ENCODE data around the gene CPD. TPM values are rescaled to one million over a fixed set of nuclear protein-coding genes. Genes with fewer than 3 reads are reported as not detected.

The CPD gene
- total RNA-seq (10 to 100 TPM; 48.8 to 58.5 TPM), polyA plus RNA-seq (1 to 10 TPM; 4.1 to 6.5 TPM)
- long read RNA-seq, donor 1, partial matches to known transcripts, result 17 of 21 reads
- long read RNA-seq, donor 1, other reads (novel, unspliced or antisense), result 4 of 21 reads
- long read RNA-seq, donor 2, full-length matches to known transcripts, result 9 of 27 reads
- long read RNA-seq, donor 2, partial matches to known transcripts, result 8 of 27 reads
- long read RNA-seq, donor 2, other reads (novel, unspliced or antisense), result 10 of 27 reads

DNA sequence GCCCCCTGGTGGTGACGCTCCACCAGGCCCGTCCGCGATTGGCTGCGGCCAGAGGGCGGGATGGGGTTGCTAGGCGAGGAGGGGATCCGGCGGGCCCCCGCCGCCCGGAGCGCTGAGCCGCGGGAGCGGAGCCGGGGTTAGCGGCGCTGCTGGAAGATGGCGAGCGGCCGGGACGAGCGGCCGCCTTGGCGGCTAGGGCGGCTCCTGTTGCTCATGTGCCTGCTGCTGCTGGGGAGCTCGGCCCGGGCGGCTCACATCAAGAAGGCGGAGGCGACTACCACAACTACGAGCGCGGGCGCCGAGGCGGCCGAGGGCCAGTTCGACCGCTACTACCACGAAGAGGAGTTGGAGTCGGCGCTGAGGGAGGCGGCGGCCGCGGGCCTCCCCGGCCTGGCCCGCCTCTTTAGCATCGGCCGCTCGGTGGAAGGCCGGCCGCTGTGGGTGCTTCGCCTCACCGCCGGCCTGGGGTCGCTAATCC is at the start of gene CPD:
Gene CPD, plus strand, starts transcription at position 103 of the 478 bp plus-strand sequence. Its CDS starts 54 bp downstream, at position 157.
- peak; percentile 99 for ATAC-seq (ENCODE audit: low FRiP score)
- no peaks in the 10 kb centered on the region for H3K9me3 ChIP-seq (ENCODE audit: control insufficient read depth, low read length)
- H3K4me1 ChIP-seq (ENCODE audit: control insufficient read depth in 1 of 2, insufficient read depth in 2 of 2, low read length in 2 of 2), result peaks cover 0 to 2% of the 10 kb centered on the region in 2 donors
- peak within 1 kb of the TSS in 1 of 2 donors; percentile 66 for H3K27ac ChIP-seq (ENCODE audit: low read depth in 1 of 2, low read length in 2 of 2)
- intact Hi-C loops (cut with DNase I), result loop anchor here in 1 of 2 donors (10.0 kb wide), 1 partner anchor 84 kb away; the partner anchor contains the start of gene BLMH
- no peaks in the 10 kb centered on the region for H3K27me3 ChIP-seq (ENCODE audit: control insufficient read depth in 1 of 2, insufficient read depth in 2 of 2, low read length in 1 of 2)
- DNase-seq, result peak; percentile 97 to 99
- H3K36me3 ChIP-seq (ENCODE audit: control insufficient read depth in 1 of 2, insufficient read depth in 2 of 2, low read length in 1 of 2), result no peaks in the 10 kb centered on the region
- H3K4me3 ChIP-seq (ENCODE audit: low read length in 2 of 2), result peak within 1 kb of the TSS; percentile 77 to 98
- WGBS, 2 donors, result 0% methylated on average over 45 to 59 of the region's 59 CpGs

DNA sequence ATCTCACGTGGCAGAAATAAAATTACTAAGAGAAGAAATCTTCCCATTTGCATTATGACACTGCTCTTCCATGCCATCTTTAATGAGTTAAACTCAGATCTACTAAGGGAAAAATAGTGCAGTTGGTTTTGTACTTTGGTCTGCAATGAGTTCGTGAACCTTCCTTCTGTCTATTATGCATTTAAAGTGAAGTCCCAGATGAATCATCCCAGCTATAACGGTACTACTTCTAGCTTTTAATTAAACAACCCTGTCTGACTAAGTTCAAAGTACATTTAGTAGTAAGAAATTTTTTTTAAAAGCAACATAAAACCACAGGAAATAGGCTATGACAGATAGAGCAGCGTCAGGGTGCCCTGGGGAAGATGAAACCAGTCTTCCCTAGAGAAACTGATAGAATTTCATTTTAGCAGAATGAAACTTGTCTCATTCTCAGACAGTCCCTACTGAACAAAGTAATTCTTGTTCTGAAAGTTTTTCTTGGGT is 46.6 kb upstream of the CPD start:
- no peak overlapping the region for H3K4me3 ChIP-seq (ENCODE audit: low read length in 2 of 2)
- no peaks in the 10 kb centered on the region for H3K9me3 ChIP-seq (ENCODE audit: control insufficient read depth, low read length)
- no peaks in the 10 kb centered on the region for H3K4me1 ChIP-seq (ENCODE audit: control insufficient read depth in 1 of 2, insufficient read depth in 2 of 2, low read length in 2 of 2)
- no peak overlapping the region for H3K27ac ChIP-seq (ENCODE audit: low read depth in 1 of 2, low read length in 2 of 2)
- DNase-seq, result no peak
- intact Hi-C loops (cut with DNase I), result no loop called here
- H3K36me3 ChIP-seq (ENCODE audit: control insufficient read depth in 1 of 2, insufficient read depth in 2 of 2, low read length in 1 of 2), result no peaks in the 10 kb centered on the region
- ATAC-seq (ENCODE audit: low FRiP score), result no peak
- 70 to 71% methylated on average over 4 of the region's 4 CpGs for WGBS, 2 donors
- H3K27me3 ChIP-seq (ENCODE audit: control insufficient read depth in 1 of 2, insufficient read depth in 2 of 2, low read length in 1 of 2), result no peaks in the 10 kb centered on the region

GRCh38 chr17:30333503-30334360 is 45.0 kb upstream of the CPD start, which contains the start of gene TMIGD1:
TMIGD1 (minus strand) TSS chr17:30334057; CDS start chr17:30332133, 1,924 bp downstream.
- intact Hi-C loops (cut with DNase I), result no loop called here
- DNase-seq (no peak), ATAC-seq (ENCODE audit: low FRiP score) (no peak)
- no peaks in the 10 kb centered on the region for H3K36me3 ChIP-seq (ENCODE audit: control insufficient read depth in 1 of 2, insufficient read depth in 2 of 2, low read length in 1 of 2)
- no peaks in the 10 kb centered on the region for H3K4me1 ChIP-seq (ENCODE audit: control insufficient read depth in 1 of 2, insufficient read depth in 2 of 2, low read length in 2 of 2)
- H3K4me3 ChIP-seq (ENCODE audit: low read length in 2 of 2), result no peak within 1 kb of the TSS
- H3K27ac ChIP-seq (ENCODE audit: low read depth in 1 of 2, low read length in 2 of 2), result no peak within 1 kb of the TSS
- H3K9me3 ChIP-seq (ENCODE audit: control insufficient read depth, low read length), result no peaks in the 10 kb centered on the region
- WGBS, 2 donors, result 91 to 93% methylated on average over 9 of the region's 9 CpGs
- no peaks in the 10 kb centered on the region for H3K27me3 ChIP-seq (ENCODE audit: control insufficient read depth in 1 of 2, insufficient read depth in 2 of 2, low read length in 1 of 2)

- Histone ChIP-seq H3K4me3 (ENCODE audit: low read length in 2 of 2) (no peak overlapping the region), H3K36me3 (ENCODE audit: control insufficient read depth in 1 of 2, insufficient read depth in 2 of 2, low read length in 1 of 2) (no peaks in the 10 kb centered on the region), H3K4me1 (ENCODE audit: control insufficient read depth in 1 of 2, insufficient read depth in 2 of 2, low read length in 2 of 2) (no peaks in the 10 kb centered on the region), H3K27me3 (ENCODE audit: control insufficient read depth in 1 of 2, insufficient read depth in 2 of 2, low read length in 1 of 2) (no peaks in the 10 kb centered on the region), H3K9me3 (ENCODE audit: control insufficient read depth, low read length) (no peaks in the 10 kb centered on the region), H3K27ac (ENCODE audit: low read depth in 1 of 2, low read length in 2 of 2) (no peak overlapping the region)
- 77 to 88% methylated on average over 4 of the region's 4 CpGs for WGBS, 2 donors
- ATAC-seq (ENCODE audit: low FRiP score) (no peak), DNase-seq (no peak)
- intact Hi-C loops (cut with DNase I), result no loop called here
Observed at GRCh38 chr17:30334421-30334820, 44.3 kb upstream of the CPD start.

DNA sequence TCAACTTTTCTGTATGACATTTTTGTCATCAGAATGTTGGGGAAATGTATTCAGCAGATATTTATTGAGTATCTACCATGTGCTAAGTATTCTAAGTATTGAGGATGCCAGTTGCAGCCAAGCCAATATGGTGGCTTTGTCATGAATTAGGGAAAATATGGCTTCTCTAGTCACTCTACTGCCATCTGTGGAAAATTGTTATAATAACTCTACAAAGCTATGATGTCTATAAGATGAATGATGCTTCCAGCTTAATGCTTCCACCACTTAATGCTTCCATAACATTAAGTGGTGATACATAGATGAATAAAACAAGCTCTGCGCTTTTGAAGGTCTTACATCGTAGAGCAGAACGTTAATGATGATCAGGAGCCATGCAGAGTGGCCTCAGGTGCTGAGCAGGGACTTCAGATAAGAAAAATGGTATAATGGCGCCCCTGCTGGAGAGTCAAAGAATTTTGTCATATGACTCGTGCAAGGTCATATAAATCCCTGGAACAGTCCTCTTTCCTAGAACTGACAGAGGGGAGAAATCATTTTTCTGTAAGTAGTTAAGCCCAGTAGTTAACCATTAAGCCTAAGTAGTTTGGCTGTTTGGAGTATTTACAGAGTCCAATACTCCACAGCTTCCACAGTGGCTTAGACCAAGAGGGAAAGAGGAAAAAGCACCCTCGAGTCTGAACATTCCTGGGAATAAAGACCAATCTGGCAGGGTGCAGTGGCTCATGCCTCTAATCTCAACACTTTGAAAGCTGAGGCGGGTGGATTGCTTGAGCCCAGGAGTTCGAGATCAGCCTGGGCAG is 42.2 kb upstream of the CPD start:
- no peaks in the 10 kb centered on the region for H3K4me1 ChIP-seq (ENCODE audit: control insufficient read depth in 1 of 2, insufficient read depth in 2 of 2, low read length in 2 of 2)
- H3K9me3 ChIP-seq (ENCODE audit: control insufficient read depth, low read length), result no peaks in the 10 kb centered on the region
- no peaks in the 10 kb centered on the region for H3K27me3 ChIP-seq (ENCODE audit: control insufficient read depth in 1 of 2, insufficient read depth in 2 of 2, low read length in 1 of 2)
- DNase-seq, result no peak
- H3K4me3 ChIP-seq (ENCODE audit: low read length in 2 of 2), result no peak overlapping the region
- ATAC-seq (ENCODE audit: low FRiP score), result no peak
- no peaks in the 10 kb centered on the region for H3K36me3 ChIP-seq (ENCODE audit: control insufficient read depth in 1 of 2, insufficient read depth in 2 of 2, low read length in 1 of 2)
- H3K27ac ChIP-seq (ENCODE audit: low read depth in 1 of 2, low read length in 2 of 2), result no peak overlapping the region
- intact Hi-C loops (cut with DNase I), result loop anchor here in 1 of 2 donors (5.0 kb wide), 1 partner anchor 214 kb away; no protein-coding TSS in a partner anchor
- WGBS, 2 donors, result 52 to 60% methylated on average over 8 of the region's 8 CpGs

- 99 to 100% methylated on average over 1 of the region's 1 CpG for WGBS, 2 donors
- Histone ChIP-seq H3K36me3 (ENCODE audit: control insufficient read depth in 1 of 2, insufficient read depth in 2 of 2, low read length in 1 of 2) (no peaks in the 10 kb centered on the region), H3K4me3 (ENCODE audit: low read length in 2 of 2) (no peak overlapping the region), H3K27me3 (ENCODE audit: control insufficient read depth in 1 of 2, insufficient read depth in 2 of 2, low read length in 1 of 2) (no peaks in the 10 kb centered on the region), H3K4me1 (ENCODE audit: control insufficient read depth in 1 of 2, insufficient read depth in 2 of 2, low read length in 2 of 2) (no peaks in the 10 kb centered on the region), H3K9me3 (ENCODE audit: control insufficient read depth, low read length) (no peaks in the 10 kb centered on the region), H3K27ac (ENCODE audit: low read depth in 1 of 2, low read length in 2 of 2) (no peak overlapping the region)
- ATAC-seq (ENCODE audit: low FRiP score) (no peak), DNase-seq (no peak)
- intact Hi-C loops (cut with DNase I), result loop anchor here in 1 of 2 donors (5.0 kb wide), 1 partner anchor 215 kb away; no protein-coding TSS in a partner anchor
Observed at GRCh38 chr17:30337393-30337999, 41.2 kb upstream of the CPD start.

GRCh38 chr17:30339086-30339485 is 39.6 kb upstream of the CPD start:
- no peaks in the 10 kb centered on the region for H3K4me1 ChIP-seq (ENCODE audit: control insufficient read depth in 1 of 2, insufficient read depth in 2 of 2, low read length in 2 of 2)
- no peak for DNase-seq
- H3K27ac ChIP-seq (ENCODE audit: low read depth in 1 of 2, low read length in 2 of 2), result no peak overlapping the region
- H3K4me3 ChIP-seq (ENCODE audit: low read length in 2 of 2), result no peak overlapping the region
- ATAC-seq (ENCODE audit: low FRiP score), result no peak
- H3K36me3 ChIP-seq (ENCODE audit: control insufficient read depth in 1 of 2, insufficient read depth in 2 of 2, low read length in 1 of 2), result no peaks in the 10 kb centered on the region
- 77 to 84% methylated on average over 2 of the region's 2 CpGs for WGBS, 2 donors
- no peaks in the 10 kb centered on the region for H3K9me3 ChIP-seq (ENCODE audit: control insufficient read depth, low read length)
- no peaks in the 10 kb centered on the region for H3K27me3 ChIP-seq (ENCODE audit: control insufficient read depth in 1 of 2, insufficient read depth in 2 of 2, low read length in 1 of 2)
- intact Hi-C loops (cut with DNase I), result loop anchor here in 1 of 2 donors (5.0 kb wide), 1 partner anchor 217 kb away; no protein-coding TSS in a partner anchor

Measured in aorta (tissue), 5 donors.